HG03558 (cell line): ENCODE measurements around the gene STIL.
"Not testable (repeated sequence)": the region's sequence is repeated elsewhere in the genome, so short reads cannot be mapped to it uniquely, and the experiment has no call there.

Experiments used
- ATAC-seq: cut with Tn5 transposase; IDR thresholded peaks from one replicate; pipeline ENCODE4 v1.9.1; 2021; ENCODE audit warnings: moderate number of reproducible peaks; ENCODE audit not compliant: unreplicated experiment; ENCODE audit errors: extremely low read depth

STIL gene

DNA sequence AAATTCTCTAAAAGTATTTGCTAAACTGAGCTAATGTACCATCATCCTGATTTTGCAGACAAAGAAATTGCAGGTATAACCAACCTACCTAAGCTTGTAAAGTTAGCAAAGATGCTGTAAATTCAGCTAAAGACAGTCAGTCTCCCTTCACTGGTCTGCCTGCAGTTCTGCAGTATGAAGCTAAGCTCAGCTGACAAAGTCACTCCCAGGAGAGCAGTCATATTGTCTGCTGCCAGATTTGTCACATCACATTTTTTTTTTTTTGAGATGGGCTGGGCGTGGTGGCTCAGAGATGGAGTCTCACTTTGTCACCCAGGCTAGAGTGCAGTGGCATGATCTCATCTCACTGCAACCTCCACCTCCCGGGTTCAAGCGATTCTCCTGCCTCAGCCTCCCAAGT lies 10.7 kb upstream of the STIL start:
- ATAC-seq, result no peak

DNA sequence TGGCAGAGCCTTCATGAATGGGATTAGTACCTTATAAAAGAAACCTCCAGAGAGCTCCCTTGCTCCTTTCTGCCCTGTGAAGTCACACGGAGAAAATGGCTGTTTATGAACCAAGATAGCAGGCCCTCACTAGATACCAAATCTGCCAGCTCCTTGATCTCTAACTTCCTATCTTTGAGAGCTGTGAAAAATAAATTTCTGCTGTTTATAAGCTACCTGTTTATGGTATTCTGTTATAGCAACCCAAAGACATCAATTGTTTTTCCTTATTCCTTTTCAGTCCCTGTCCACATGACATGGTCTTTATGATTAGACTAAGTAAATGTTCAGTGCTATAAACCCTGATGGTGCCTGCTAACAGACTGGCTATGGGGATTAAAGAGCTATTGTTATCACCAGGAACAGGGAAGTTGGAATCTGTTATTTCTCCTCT lies 9.7 kb upstream of the STIL start:
- ATAC-seq, result no peak

DNA sequence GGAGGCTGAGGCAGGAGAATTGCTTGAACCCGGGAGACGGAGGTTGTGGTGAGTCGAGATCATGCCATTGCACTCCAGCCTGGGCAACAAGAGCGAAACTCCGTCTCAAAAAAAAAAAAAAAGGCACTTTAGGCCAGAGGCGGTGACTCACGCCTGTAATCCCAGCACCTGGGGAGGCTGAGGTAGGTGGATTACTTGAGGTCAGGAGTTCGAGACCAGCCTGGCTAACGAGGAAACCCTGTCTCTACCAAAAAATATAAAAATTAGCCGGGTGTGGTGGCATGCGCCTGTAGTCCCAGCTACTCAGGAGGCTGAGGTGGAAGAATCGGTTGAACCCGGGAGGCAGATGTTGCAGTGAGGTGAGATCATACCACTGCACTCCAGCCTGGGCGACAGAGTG lies 6.0 kb upstream of the STIL start:
- not testable (repeated sequence) for ATAC-seq

DNA sequence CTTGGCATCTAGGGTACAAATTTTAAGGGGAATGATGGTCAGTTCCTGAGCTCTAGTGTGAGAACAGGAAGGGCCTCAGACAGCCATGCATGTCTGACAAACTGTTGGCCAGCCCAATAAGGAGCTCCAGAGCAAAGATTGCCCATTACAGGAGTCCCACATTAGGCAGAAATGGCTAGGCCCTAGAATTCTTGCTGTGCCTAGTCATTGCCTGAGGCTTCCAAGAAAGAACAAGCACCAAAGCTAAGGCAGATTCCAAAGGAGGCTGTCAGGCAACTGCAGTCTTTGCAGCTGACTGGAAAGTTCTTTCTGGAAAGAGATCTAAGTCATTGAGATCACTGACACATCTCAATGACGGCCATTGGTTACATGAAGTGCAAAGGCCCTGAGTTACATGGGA lies 3.9 kb upstream of the STIL start:
- ATAC-seq, result no peak

DNA sequence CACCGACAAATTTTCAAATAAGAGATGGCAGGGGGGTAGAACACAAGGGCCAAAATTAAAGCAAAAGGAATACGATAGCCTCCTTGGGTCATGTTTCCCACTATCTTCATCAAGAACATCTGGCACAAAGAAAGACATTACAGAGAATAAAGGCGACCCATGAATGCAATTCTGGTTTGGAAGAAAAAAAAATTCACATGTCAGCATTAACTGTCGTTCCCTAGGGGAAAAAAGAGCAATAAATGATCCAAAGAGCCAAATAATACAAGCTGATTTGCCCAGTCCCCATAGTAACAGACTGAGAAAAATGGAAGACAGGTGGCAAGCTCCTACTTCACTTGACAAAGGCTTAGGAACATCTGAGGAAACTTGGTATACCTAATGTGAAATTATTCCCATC lies 4.5 kb downstream of the STIL start:
- ATAC-seq, result no peak

DNA sequence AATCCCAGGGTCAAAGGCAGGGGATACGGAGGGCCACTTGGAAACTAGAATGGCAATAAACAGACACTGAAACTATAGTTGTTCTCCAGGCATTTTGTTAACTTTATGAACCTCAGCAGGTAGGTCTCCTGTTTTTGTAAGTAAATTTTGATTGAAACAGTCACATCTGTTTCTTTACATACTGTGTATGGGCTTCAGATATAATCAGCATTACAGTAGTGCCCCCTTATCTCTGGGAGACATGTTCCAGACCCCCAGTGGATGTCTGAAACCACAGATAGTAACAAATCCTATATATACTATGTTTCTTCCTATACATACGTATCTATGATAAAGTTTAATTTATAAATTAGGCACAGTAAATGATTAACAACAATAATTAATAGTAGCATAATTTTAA lies 11.5 kb downstream of the STIL start:
- no peak for ATAC-seq

DNA sequence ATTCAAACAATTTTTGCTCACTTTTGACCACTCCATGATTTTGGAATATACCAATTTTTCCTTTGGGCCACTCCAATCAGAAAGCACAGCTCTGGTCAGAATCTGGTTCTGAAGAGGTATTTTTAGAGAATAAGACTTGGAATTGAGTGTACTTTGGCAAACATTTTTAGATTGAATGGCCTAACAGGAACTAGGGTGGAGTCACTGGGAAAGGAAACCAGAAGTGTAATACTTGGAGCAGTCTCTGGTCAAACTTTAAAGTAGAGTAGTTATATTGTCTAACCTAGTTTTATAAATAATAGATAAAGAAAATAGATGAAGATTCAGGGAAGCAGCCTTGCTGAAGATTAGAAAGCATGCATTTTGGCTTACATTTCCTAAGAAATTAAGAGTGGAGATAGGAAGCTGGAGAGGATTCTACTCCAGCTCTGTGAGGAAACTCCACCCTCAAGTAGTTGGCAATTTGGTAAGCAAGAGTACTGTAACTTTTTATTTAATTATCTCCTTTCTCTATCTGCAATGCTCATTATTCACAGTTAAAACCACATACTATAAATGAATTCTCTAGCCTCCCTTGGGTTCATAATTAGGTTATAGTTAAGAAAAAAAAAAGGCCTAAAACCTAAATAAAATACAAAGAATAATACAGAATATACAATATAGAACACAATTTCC lies 15.8 kb downstream of the STIL start:
- no peak for ATAC-seq

DNA sequence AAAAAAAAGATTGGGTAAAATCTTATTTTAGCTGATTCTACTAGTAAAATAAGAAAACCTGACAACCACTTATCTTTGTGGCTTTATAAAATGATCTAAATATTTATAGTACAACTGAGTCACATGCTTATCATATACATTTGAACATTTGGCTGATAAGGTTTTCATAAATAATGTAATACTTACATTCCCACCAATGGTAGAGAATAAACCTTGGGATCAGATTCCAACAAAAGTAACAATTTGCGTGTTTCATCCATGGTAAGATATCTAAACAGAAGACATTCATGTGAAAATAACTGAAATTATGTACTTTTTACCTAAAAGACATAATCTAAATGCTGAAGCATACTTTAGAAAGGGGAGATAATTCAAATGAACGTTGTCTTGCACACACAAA lies 18.4 kb downstream of the STIL start:
- ATAC-seq, result no peak

DNA sequence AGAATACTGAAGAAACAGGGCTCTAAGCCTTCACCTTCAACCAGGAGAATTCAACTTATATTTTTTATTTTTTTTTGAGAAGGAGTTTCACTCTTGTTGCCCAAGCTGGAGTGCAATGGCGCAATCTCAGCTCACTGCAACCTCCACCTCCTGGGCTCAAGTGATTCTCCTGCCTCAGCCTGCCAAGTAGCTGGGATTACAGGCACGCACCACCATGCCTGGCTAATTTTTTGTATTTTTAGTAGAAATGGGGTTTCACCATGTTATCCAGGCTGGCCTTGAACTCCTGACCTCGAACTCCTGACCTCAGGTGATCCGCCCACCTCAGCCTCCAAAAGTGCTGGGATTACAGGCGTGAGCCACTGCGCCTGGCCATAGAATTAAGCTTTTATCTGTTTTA lies 19.1 kb downstream of the STIL start:
- not testable (repeated sequence) for ATAC-seq

DNA sequence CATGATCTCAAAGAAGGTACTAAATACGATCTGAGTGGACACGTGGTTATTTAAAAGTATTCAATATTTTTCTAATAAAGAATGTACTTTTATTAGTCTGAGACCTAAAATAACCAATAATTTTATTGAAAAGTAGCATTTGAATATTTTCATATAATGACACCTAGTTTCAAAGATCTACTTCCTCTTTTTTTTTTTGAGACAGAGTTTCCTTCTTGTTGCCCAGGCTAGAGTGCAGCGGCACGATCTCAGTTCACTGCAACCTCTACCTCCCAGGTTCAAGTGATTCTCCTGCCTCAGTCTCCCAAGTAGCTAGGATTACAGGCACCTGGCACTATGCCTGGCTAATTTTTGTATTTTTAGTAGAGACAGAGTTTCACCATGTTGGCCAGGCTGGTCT lies 25.8 kb downstream of the STIL start:
- not testable (repeated sequence) for ATAC-seq

DNA sequence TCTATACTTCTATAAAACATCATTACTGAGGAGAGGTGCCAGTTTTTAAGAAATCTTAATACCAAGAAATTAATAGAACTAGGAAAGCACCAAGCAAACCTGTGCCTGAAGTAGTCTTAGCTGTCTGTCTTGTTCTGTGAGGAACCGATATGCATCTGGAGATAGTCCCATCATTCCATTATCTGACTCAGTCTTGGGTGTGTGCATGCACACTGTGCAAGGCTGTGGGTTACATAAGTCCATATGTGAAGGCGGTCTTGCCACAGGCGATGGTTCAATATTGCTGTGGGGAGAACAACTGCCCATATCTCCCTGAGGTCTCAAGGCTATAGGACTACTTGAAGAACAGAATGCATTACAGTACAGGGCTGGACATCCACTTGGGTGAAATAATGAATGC lies 33.8 kb downstream of the STIL start:
- no peak for ATAC-seq

DNA sequence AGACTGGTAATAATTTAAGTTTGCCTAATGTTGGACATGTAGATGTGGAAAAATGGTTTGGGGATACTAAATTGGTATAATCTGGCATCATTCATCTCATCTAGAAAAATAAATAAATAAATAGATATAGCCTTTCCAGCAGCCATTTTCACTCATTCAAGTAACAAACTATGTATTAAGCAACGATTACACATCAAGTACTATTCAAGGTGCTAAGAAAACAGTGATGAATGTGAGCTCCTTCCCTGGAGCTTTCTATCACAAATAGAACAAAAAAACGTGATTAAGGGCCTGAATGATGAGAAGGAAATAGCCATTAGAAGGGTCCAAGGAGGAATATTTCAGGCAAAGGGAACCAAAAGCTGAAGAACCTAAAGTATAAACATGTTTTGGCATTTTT lies 37.1 kb downstream of the STIL start:
- no peak for ATAC-seq

DNA sequence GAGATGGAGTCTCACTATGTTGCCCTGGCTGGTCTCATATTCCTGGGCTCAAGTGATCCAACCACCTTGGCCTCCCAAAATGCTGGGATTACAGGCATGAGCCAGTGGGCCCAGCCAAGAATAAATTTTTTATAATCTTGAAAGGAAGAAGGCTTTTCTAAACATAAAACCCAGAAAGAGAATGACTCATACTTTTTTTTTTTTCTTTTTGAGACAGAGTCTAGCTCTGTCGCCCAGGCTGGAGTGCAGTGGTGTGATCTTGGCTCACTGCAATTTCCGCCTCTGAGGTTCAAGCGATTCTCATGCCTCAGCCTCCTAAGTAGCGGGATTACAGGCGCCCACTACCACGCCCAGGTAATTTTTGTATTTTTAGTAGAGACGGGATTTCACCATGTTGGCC lies 38.1 kb downstream of the STIL start:
- not testable (repeated sequence) for ATAC-seq

DNA sequence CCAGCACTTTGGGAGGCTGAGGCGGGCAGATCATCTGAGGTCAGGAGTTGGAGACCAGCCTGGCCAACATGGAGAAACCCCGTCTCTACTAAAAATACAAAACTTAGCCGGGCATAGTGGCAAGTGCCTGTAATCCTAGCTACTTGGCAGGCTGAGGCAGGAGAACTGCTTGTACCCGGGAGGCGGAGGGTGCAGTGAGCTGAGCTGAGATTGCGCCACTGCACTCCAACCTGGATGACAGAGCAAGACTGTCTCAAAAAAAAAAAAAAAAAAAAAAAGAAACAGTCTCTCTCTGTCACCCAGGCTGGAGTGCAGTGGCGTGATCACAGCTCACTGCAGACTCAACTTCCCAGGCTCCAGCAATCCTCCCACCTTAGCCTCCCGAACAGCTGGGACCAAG lies 48.4 kb downstream of the STIL start:
- not testable (repeated sequence) for ATAC-seq

DNA sequence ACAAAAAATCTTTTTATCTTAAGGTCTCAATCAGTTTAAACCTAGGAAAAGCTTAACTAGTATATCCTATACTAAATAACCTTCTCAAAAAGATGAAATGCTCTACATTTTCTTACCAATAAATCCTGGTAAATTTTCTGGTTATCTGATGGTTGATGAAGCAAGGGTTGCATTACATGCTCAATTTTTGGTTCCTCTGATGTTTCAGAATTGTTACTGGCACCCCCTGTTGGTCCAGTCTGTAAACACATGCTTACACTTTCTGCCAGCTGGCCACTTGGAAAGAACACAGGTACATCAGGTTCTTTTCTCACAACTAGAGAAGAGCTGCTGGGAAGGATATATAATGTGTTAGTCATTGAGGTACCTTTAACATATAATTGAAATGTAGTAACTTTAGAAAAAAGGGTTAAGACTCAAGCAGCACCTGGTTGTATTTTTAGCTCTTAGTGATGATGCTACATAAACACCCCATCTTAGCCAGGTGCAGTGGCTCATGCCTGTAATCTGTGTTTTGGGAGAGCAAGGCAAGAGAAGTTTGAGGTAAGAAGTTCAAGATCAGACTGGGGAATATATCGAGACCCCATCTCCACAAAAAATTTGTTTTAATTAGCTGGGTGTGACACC lies 51.0 kb downstream of the STIL start:
- no peak for ATAC-seq

DNA sequence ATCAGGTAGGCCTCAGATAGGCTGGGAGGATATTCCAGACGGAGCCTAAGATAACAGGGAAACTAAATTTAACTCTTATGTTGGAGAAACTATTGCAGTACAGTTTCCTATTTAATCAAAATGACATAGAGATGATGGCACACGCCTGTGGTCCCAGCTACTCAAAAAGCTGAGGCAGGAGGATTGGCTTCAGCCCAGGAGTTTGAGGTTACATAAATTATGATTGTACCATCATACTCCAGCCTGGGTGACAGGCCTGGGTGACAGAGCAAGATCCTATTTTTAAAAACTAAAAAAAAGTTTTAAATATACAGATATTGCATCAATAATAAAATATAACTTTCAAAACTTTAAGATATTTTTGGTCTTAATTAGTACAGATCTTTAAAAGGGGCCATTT lies 56.7 kb downstream of the STIL start:
- no peak for ATAC-seq

DNA sequence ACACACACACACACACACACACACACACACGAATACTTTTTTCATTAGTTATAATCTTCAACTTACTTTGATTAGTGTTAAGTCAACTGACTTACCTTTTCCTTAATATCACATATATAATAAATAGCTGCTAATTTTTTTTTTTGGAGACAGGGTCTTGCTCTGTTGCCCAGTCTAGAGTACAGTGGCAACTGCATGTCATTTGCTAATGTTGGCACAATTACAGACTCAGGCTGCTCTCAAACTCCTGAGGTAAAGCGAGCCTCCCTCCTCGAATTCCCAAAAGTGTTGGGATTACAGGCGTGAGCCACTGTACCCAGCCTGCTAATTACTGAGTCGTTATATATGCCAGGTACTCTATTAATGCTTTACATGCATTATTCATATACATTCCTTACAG lies 61.2 kb downstream of the STIL start:
- no peak for ATAC-seq

DNA sequence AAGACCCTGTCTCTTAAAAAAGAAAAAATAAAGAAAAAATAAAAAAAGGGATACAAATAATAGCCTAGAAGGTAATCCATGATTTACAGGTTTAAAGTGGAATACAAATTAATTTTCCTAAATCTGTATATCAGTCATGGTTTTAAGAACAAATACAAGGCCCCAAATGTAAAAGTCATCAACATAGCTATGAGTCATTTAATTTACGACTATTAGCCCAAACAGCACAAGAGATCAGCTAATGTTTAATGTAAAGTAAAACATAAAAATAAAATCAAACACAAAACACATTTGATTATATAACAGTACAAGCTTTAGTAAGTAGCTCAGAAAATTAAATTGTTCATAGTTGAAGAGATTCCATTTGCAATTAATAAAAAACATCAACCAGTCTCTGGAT lies 61.6 kb downstream of the STIL start:
- no peak for ATAC-seq

DNA sequence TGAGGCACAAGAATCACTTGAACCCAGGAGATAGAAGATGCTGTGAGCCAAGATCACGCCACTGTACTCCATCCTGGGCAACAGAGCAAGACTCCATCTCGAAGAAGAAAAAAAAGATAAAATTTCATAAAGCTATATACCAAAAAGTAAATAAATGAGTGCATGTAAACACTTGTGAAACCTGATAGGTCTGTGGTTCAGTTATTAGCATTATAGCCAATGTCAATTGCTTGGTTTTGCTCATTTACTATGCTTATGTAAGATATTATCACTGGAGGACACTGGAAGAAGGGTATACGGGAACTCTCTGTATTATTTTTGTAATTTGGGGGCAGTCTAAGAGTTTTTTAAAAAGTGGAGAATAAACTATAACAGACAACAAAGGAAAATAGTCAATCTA lies 64.2 kb downstream of the STIL start:
- ATAC-seq, result no peak

DNA sequence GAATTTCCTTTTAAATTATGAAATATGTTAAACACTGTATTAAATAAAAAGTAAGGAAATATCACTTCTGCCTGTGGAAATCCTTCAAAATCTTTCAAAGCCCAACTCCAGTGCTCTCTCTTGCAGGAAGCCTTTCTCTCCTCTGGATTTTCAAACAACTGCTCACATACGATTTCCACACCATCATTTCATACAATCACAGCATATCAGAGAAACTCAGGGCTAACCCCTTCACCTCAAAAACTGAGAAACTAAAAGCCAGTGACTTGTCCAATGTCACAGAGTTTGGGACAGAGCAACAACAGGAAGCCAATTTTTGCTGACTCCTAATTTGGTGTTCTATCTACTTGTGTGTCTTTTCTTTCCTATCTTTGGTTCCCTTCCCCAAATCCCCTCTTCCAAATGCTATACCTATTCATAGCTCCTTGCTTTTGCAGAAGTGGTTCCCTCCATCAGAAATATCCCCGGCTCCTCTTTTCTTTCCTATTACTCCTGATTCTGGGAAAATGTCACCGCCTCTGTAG lies 69.5 kb downstream of the STIL start:
- no peak for ATAC-seq

DNA sequence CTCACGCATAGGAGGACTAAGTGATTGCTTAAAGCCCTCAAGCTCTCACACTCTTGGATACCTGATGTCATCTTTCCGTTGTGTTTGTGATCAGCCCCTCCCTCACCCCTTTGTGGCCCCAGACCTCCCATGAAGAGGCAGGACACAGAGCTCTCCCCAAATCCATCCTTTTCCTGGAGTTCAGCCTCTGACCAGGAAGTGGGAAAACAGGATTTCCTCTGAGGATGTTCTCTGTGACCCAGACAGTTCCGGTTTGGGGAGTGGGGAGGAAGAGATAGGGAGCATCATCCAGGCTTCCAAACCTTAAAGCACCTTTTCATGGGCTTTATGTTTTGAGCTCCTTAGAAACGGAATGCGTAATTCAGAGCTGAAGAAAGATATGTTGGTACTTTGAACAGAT lies 70.0 kb downstream of the STIL start:
- ATAC-seq, result no peak
